Activated CD4-positive, alpha-beta T cell treated with anti-CD3 and anti-CD28 coated beads, Interleukin-2, Interleukin-6, amounts not matched to agents 100 ng/mL and 50 ng/mL, durations not matched to agents 16 hours and 8 hours (primary cell): Measurements from ENCODE around the gene ARHGAP22.

Experiments
- DNase-seq: peaks from one replicate; pipeline ENCODE4 v3.0.0-alpha.2; 2020

ARHGAP22 gene

GRCh38 chr10:48633381-48634197, 28.7 kb upstream of the ARHGAP22 start:
- peak; percentile 28 for DNase-seq

GRCh38 chr10:48632166-48632565, 27.3 kb upstream of the ARHGAP22 start:
- DNase-seq, result no peak

GRCh38 chr10:48627984-48628609, 23.2 kb upstream of the ARHGAP22 start:
- DNase-seq, result no peak

- no peak for DNase-seq
These were observed 22.3 kb upstream of the ARHGAP22 start for GRCh38 chr10:48626986-48627731.

DNA sequence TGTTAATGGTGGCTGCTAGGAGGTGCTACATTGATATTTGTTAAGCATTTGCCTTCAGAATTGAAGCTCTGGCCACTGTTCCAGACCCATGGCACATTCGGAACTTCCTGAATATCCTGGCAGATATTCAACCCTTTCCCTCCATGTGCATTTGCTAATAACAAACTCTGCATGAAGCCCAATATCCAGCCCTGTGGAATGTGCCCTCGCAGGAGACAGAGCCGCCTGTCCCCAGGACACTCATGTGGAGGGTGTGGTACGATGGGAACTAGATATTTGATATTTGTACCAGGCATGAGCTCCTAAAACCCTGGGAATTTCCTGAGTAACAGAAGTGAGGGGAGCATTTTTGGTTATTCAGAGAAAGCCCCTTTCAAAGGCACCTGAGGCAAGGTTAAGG, 21.6 kb upstream of the ARHGAP22 start:
- no peak for DNase-seq

DNA sequence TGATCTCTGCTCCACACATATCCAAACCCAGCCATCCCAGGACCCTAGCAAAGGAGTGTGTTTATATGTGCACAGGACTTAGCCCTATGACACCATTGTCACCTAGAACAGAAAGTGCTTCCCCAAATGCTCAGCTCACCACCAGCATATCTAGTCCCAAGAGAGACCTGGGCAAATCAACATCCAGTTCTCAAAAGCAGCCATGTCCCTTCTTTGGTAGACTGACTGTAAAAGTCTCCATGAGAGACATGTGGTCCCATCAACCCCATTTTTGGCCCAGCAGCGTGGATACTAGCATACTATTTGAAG, 20.9 kb upstream of the ARHGAP22 start:
- DNase-seq, result no peak

DNA sequence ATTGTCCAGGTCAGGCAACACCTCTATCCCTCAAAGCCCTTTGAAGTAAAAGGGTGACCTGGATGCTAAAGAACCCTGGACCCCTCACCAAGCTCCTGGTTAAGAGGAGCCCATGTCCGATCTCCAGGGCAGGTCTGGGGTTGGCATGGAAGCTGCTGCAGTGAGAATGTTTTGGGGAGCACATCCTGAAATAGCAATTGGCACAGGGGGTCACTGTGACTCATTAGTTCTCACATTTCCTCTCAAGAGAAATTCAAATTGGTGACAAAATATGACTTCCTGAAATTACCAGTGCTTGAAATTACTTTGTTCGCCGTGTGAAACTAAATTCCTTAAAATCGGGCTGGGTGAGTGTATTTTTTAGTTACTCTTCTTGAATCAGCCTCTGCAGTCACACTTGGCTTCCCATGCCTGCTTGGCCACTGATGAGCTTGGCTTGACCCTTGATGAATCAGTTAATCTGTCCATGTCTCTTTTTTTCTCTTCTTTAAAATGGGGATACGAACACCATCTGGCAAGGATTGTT, 18.8 kb upstream of the ARHGAP22 start:
- DNase-seq, result no peak

DNA sequence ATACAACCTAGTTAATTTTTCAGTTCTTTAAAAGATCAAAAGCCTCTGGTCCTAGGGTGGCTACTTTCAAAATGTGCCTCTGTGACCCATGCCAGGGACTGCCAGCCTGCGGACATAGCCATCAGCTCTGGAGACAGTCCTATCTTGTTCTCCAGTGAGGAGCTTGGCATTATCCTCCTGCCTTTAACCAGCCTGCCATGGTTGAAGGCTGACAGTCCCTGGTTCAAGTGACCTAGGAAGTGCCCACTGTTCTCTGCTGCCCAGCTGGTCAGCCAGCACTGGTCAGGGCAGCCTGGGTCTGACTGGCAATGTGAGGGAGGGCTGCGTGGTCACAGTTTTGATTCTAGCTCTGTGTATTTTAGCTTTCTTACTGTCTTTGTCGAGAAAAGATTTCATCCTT, 18.1 kb upstream of the ARHGAP22 start:
- no peak for DNase-seq

GRCh38 chr10:48620719-48621118, 15.8 kb upstream of the ARHGAP22 start:
- no peak for DNase-seq

DNA sequence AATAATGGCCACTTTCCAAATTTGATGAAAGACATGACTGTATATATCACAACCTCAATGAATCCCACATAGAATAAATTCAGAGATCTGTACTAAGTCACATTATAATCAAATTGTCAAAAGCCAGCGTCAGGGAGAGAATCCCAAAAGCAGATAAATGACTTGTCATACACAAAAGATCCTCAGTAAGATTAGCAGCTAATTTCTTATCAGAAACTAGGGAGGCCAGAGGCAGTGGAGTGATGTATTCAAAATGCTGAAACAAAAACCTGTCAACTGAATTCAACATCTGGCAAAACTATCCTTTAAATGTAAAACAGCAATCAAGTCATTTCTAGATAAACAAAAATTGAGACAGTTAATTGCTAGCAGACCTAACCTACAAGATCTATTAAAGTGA, 11.6 kb upstream of the ARHGAP22 start:
- no peak for DNase-seq

DNA sequence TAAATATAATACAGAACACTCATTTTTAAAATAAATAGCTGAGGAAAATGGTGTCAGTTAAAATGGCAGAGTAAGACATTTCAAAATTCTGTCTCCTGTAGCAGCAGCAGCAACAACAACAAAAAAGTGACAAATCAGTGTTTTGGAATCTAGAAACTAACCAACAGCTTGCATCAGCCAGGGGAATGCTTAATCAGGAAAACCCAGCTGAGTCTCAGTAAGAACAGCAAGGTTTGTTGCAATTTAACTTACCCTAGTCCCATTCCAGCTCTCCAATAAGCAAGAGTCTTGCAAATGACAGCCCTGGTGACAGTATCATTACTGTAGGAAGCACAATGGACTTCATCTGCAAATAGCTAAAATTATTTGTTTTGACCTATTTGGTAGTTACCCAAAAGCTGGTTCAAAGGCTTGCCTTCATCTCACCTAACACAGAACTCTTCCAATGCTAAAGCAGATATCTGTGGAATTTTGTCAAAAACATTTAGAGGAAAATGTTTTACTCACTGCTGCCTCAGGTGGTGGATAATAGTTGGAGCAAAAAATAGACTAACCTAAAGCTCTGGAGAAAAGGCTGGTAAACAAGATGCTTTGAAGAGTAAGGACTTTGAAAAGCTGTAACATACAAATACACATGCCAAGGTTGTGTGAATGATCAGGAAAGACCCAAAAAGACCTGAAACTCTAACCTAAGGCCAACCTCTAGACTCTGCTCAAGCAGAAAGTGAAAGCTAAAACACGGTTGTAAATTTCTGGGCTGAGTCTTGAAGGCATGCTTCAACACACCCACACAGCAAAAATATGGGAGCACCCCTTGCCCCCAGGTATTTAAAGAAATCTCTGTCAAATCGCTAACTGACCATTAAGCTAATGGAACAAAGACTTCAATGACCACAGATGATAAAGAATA, 9.9 kb upstream of the ARHGAP22 start:
- DNase-seq, result no peak

DNA sequence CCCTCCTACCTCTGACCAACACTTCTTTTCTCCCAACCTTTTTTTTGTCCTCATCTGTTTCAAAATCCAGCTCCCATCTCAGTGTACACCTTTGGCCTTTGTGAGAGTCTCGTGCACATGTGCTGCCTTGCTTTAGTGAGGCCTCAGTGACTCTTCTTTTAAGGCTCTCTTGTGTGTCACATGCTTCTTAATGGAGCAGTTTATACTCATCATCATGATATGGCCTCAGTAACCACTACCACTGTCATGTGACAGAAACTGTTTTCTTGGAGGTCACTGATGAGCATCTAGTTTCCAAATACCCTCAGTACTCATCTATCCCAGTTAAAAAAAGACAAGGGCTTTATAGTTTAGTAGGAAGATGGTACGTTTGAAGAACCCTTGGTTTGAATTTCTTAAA, 8.1 kb upstream of the ARHGAP22 start:
- DNase-seq, result no peak

GRCh38 chr10:48612236-48612943, 7.5 kb upstream of the ARHGAP22 start:
- no peak for DNase-seq

- no peak for DNase-seq
These were observed 6.3 kb upstream of the ARHGAP22 start for GRCh38 chr10:48611133-48611532.

DNA sequence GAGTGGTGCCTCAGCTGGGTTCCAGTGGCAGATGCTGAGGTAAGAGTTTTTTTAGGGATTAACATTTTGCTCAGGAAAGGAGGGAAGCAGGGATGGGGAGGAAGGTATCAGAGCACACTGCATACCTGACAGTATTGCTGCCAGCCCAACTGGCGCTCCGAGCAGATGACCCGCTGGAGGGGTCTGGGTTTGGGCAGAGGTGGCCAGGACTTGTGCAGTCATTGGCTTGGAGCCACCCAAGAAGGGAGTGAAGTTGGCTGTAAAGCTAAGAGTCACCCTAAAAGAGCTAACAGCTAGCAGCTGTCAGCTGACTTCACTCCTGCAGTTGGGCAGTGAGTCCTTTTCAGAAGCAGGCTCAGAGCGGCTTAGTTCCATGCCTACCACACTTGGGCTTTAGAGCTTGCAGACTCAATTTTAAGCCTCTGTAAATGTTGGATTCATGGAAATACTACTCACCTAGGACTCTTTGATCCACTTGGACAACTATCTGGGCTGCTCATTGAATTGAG, 5.8 kb upstream of the ARHGAP22 start:
- no peak for DNase-seq

- DNase-seq, result no peak
These were observed 5.2 kb upstream of the ARHGAP22 start for GRCh38 chr10:48609899-48610584.

DNA sequence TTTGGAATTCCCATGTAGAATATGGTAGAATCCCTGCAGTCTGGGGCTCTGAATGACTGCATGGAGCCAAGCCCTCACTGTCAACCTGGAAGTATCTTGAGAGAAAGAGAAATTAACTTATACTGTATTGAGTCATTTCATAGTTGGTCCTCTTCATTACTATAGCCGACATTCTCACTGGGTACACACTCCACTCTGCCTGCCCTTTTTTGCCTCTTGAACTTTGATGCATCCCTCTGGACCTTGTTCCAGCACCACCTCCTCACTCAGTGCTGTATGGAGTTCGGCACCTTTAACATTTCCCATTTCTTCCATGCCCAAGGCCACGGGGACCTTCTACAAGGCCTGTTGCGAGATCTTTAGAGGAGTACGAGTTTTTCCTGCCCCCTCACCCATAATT, 4.6 kb upstream of the ARHGAP22 start:
- DNase-seq, result no peak

DNA sequence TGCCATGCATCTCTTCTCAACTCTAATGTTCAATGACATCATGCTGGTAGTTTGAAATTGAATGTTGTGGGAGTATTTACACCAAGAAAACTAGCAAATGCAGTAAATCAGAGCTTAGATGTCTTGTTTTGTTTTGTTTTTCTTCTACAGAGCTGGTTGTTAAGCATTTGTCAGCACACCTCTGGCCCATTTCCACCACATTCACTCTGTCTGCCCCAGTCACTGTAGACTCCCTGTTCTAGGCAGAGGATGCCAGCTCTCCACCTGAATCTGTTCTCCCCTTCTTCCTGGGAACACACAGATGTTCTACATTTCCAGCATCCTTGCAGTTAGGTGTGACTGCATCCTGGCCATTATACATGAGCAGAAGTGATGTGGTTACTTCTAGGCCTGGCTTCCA, 4.1 kb upstream of the ARHGAP22 start:
- no peak for DNase-seq

DNA sequence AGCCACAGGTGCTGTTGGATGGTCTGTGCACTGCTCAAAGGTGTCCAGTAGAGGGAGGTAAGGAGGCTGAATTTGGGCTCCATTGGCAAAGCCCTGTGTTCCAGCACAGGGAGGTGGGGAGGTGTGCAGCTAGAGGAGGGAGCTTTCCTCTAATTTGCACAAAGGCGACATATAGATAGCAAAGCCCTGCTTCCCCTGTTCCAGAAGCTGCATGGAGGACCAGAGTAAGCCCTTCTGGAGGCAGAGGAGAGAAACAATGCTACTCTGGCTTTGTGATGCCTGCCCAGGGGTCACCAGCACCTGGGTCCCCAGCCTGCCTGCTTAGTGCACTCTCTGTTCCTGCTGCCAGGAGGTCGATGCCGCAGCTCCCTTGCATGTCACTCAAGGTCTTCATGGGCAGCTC, 3.4 kb upstream of the ARHGAP22 start:
- peak; percentile 67 for DNase-seq

- no peak for DNase-seq
These were observed 2.7 kb upstream of the ARHGAP22 start for GRCh38 chr10:48607356-48608278.
